Endodermal cell (in vitro differentiated cells): Measurements from ENCODE around the gene TP53I13. TPM values are rescaled to one million over a fixed set of nuclear protein-coding genes. Genes with fewer than 3 reads are reported as not detected.

Experiments
- DNase-seq: peaks from one replicate; pipeline ENCODE4 v3.0.0-alpha.2; 2017
- H3K27ac ChIP-seq: 2 replicates; pipeline ENCODE4 v1.5.1; 2013; ENCODE audit warnings: mild to moderate bottlenecking, low read depth, low read length, moderate library complexity
- H3K27me3 ChIP-seq: 2 replicates; pipeline ENCODE4 v1.6.1; 2013; ENCODE audit warnings: mild to moderate bottlenecking, low read length, moderate library complexity; ENCODE audit not compliant: insufficient read depth, control insufficient read depth, poor library complexity, severe bottlenecking
- H3K36me3 ChIP-seq: 2 replicates; pipeline ENCODE4 v1.7.0; 2013; ENCODE audit warnings: mild to moderate bottlenecking, low read length, moderate library complexity; ENCODE audit not compliant: control insufficient read depth, insufficient read depth
- H3K4me1 ChIP-seq: one replicate; pipeline ENCODE4 v1.7.0; 2013; ENCODE audit warnings: low read length; ENCODE audit not compliant: control insufficient read depth, insufficient read depth
- H3K4me3 ChIP-seq: 2 replicates; pipeline ENCODE4 v1.5.1; 2013; ENCODE audit warnings: mild to moderate bottlenecking, low read length, moderate library complexity
- H3K9ac ChIP-seq: 2 replicates; pipeline ENCODE4 v1.6.1; 2013; ENCODE audit warnings: mild to moderate bottlenecking, low read length, moderate library complexity; ENCODE audit not compliant: poor library complexity, severe bottlenecking; ENCODE audit errors: extremely low read depth
- H3K9me3 ChIP-seq: 2 replicates; pipeline ENCODE4 v1.6.1; 2013; ENCODE audit warnings: mild to moderate bottlenecking, low read length, moderate library complexity; ENCODE audit not compliant: control insufficient read depth
- H3K27ac Mint-ChIP-seq: 2 replicates; pipeline ENCODE4 v1.8.0; 2020; ENCODE audit warnings: mixed read lengths
- H3K27me3 Mint-ChIP-seq: 2 replicates; pipeline ENCODE4 v1.8.0; 2021; ENCODE audit warnings: mild to moderate bottlenecking, mixed read lengths; ENCODE audit not compliant: insufficient read depth
- H3K36me3 Mint-ChIP-seq: 2 replicates; pipeline ENCODE4 v1.8.0; 2020; ENCODE audit warnings: low read depth, mixed read lengths
- H3K4me1 Mint-ChIP-seq: 2 replicates; pipeline ENCODE4 v1.8.0; 2020; ENCODE audit warnings: mixed read lengths
- H3K4me3 Mint-ChIP-seq: 2 replicates; pipeline ENCODE4 v1.8.0; 2020; ENCODE audit warnings: mild to moderate bottlenecking, moderate library complexity, mixed read lengths
- H3K9me3 Mint-ChIP-seq: 2 replicates; pipeline ENCODE4 v1.8.0; 2020; ENCODE audit warnings: mild to moderate bottlenecking, mixed read lengths
- WGBS, 2 experiments: methylation state at CpG; one replicate each; pipeline versions ENCODE4 v1.1.5 to v1.1.7; 2013; ENCODE audit warnings: missing lambda C conversion rate in 2 of 2, mixed read lengths in 1 of 2; ENCODE audit not compliant: insufficient coverage in 1 of 2, insufficient read length in 1 of 2; 5-methylcytosine and 5-hydroxymethylcytosine counted together
- total RNA-seq, 2 donors: library from RNA; stranded (reverse); fragmentation: NEBNext Ultra II Directional in 1 of 2; extraction: Animal tissue kit (Norgen Biotek cat#: 25700) in 1 of 2; gene quantifications; 2 replicates in 1 of 2; 3 replicates in 1 of 2; pipeline ENCODE4 v1.2.1, GENCODE V29; 2021
- TF ChIP-seq, protein P1 (sequence below): fragments of 200-600 bp; sonication (generic); conservative IDR thresholded peaks from 2 replicates; pipeline ENCODE4 v1.5.0; 2021; ENCODE audit warnings: antibody characterized with exemption, mild to moderate bottlenecking

TP53I13 gene
- total RNA-seq, 2 donors from 2014 or later, result 21.7 to 31.0 TPM

GRCh38 chr17:29617481-29618271, 49.2 kb downstream of the TP53I13 start:
- Histone ChIP-seq H3K36me3 (no peaks in the 10 kb centered on the region), H3K27ac (no peak overlapping the region), H3K9ac (no peak overlapping the region), H3K9me3 (no peaks in the 10 kb centered on the region), H3K4me3 (no peak overlapping the region), H3K27me3 (peaks cover 97% of the 10 kb centered on the region), H3K4me1 (no peaks in the 10 kb centered on the region)
- Mint-ChIP-seq H3K9me3 (no peaks in the 10 kb centered on the region), H3K4me1 (peaks cover 2% of the 10 kb centered on the region), H3K27me3 (peaks cover 97% of the 10 kb centered on the region), H3K27ac (no peak overlapping the region), H3K36me3 (no peaks in the 10 kb centered on the region), H3K4me3 (no peak overlapping the region)
- WGBS, 2 experiments, result 22 to 28% methylated on average over 46 to 68 of the region's 68 CpGs
- DNase-seq, result peak; percentile 96
- TF ChIP-seq, protein P1, sequence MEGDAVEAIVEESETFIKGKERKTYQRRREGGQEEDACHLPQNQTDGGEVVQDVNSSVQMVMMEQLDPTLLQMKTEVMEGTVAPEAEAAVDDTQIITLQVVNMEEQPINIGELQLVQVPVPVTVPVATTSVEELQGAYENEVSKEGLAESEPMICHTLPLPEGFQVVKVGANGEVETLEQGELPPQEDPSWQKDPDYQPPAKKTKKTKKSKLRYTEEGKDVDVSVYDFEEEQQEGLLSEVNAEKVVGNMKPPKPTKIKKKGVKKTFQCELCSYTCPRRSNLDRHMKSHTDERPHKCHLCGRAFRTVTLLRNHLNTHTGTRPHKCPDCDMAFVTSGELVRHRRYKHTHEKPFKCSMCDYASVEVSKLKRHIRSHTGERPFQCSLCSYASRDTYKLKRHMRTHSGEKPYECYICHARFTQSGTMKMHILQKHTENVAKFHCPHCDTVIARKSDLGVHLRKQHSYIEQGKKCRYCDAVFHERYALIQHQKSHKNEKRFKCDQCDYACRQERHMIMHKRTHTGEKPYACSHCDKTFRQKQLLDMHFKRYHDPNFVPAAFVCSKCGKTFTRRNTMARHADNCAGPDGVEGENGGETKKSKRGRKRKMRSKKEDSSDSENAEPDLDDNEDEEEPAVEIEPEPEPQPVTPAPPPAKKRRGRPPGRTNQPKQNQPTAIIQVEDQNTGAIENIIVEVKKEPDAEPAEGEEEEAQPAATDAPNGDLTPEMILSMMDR, result peak; percentile 89

DNA sequence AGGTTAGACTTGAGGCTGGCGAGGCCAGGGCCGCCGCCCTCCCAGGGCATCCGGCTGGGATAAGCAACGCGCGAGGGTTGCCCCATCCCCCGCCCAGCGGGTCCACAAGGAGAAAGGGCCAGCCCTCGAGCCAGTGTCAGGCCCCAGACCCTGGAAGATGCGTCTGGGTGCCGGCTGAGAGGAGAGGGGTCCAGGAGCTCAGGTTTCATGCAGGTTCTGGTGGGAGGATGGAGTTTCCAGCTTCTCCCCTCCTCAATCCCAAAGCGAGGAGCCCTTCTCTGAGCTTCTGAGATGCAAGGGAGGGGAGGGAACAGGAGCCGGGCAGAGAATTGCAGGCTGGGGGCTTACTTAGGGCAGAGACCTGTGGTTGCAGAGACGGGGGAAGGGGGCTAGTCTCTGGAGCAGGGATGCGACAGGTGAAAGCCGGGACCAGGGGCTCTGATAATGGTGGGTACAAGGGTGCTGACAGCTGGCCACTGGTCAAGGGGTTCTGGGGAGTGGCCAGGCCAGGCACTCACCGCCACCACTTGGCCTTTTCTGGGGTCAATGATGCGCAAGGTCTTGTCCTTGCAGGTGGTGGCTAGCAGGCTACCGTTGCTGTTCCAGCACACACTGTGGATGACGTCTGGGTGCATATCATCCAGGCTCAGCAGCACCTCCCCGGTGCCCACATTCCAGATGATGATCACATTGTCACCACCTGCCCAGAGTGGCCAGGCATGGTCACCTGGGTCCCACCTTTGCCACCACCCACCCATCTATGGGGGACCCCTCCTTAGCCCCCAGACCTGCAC, 50.0 kb downstream of the TP53I13 start:
- Mint-ChIP-seq H3K27ac (no peak overlapping the region), H3K9me3 (no peaks in the 10 kb centered on the region), H3K4me1 (peaks cover 6% of the 10 kb centered on the region), H3K36me3 (no peaks in the 10 kb centered on the region), H3K4me3 (no peak overlapping the region), H3K27me3 (peaks cover 99% of the 10 kb centered on the region)
- Histone ChIP-seq H3K27me3 (peaks cover 100% of the 10 kb centered on the region), H3K9ac (no peak overlapping the region), H3K27ac (no peak overlapping the region), H3K4me1 (peaks cover 2% of the 10 kb centered on the region), H3K36me3 (no peaks in the 10 kb centered on the region), H3K9me3 (no peaks in the 10 kb centered on the region), H3K4me3 (no peak overlapping the region)
- 59 to 71% methylated on average over 10 to 22 of the region's 22 CpGs for WGBS, 2 experiments
- TF ChIP-seq, protein P1, result peak; percentile 44
- no peak for DNase-seq

DNA sequence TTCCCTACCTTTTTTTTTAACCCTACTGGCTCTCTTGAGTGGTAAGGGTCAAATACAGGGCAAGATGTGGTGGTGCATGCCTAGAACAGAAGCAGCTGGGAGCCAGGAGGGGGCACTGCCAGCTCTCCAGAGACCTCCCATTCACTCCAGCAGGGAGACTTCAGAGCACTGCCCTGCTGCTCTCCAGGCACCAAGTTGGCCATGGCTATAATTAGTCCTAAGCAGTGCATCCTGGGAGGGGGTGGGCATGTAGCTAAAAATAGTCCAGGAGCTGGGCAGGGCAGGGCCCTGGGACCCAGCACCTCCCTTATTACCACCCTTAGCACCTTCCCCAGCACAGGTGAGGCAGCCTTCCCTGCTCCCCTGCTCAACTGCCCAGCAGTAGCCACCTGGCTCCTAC, 50.8 kb downstream of the TP53I13 start:
- Histone ChIP-seq H3K27ac (no peak overlapping the region), H3K9me3 (no peaks in the 10 kb centered on the region), H3K4me1 (peaks cover 2% of the 10 kb centered on the region), H3K9ac (no peak overlapping the region), H3K36me3 (no peaks in the 10 kb centered on the region), H3K27me3 (peaks cover 100% of the 10 kb centered on the region), H3K4me3 (no peak overlapping the region)
- H3K27me3 Mint-ChIP-seq, result peaks cover 99% of the 10 kb centered on the region
- H3K4me3 Mint-ChIP-seq, result no peak overlapping the region
- H3K9me3 Mint-ChIP-seq, result no peaks in the 10 kb centered on the region
- H3K36me3 Mint-ChIP-seq, result no peaks in the 10 kb centered on the region
- peaks cover 6% of the 10 kb centered on the region for H3K4me1 Mint-ChIP-seq
- H3K27ac Mint-ChIP-seq, result no peak overlapping the region
- peak; percentile 78 for DNase-seq
- TF ChIP-seq, protein P1, result peak; percentile 67
